HG02852 (cell line): ENCODE results near the gene RAB14.
A peak's percentile ranks its signal among the peaks of the same experiment; 100 is the strongest.

ENCODE experiments used
- ATAC-seq: cut with Tn5 transposase; IDR thresholded peaks from one replicate; pipeline ENCODE4 v1.9.1; 2021; ENCODE audit warnings: mild to moderate bottlenecking, moderate library complexity; ENCODE audit not compliant: unreplicated experiment

RAB14 gene

GRCh38 chr9:121220996-121221663 lies 19.5 kb upstream of the RAB14 start:
- ATAC-seq = no peak

GRCh38 chr9:121219530-121219929 lies 17.9 kb upstream of the RAB14 start:
- ATAC-seq = no peak

GRCh38 chr9:121218357-121219027 lies 16.8 kb upstream of the RAB14 start:
- ATAC-seq = peak; percentile 8

GRCh38 chr9:121217609-121218292 lies 16.1 kb upstream of the RAB14 start:
- ATAC-seq = peak; percentile 91

GRCh38 chr9:121216271-121216805 lies 14.7 kb upstream of the RAB14 start:
- no peak for ATAC-seq

- ATAC-seq = no peak
Observed at GRCh38 chr9:121214005-121214404, 12.3 kb upstream of the RAB14 start.

GRCh38 chr9:121213136-121213806 lies 11.6 kb upstream of the RAB14 start:
- ATAC-seq = peak; percentile 52

- ATAC-seq = no peak
Observed at GRCh38 chr9:121210536-121210935, 8.9 kb upstream of the RAB14 start.

GRCh38 chr9:121207371-121207940 lies 5.8 kb upstream of the RAB14 start:
- peak; percentile 76 for ATAC-seq

GRCh38 chr9:121206516-121207370 lies 5.1 kb upstream of the RAB14 start:
- ATAC-seq = peak; percentile 55

GRCh38 chr9:121204611-121205010 lies 2.9 kb upstream of the RAB14 start:
- no peak for ATAC-seq

- ATAC-seq = no peak
Observed at GRCh38 chr9:121204121-121204520, 2.5 kb upstream of the RAB14 start.

GRCh38 chr9:121201045-121201737 lies 478 bp downstream of the RAB14 start:
- peak; percentile 33 for ATAC-seq

- ATAC-seq = no peak
Observed at GRCh38 chr9:121200356-121200755, 1.3 kb downstream of the RAB14 start.

- ATAC-seq = no peak
Observed at GRCh38 chr9:121199921-121200320, 1.7 kb downstream of the RAB14 start.

GRCh38 chr9:121198512-121199042 lies 3.1 kb downstream of the RAB14 start:
- no peak for ATAC-seq

GRCh38 chr9:121197132-121197531 lies 4.5 kb downstream of the RAB14 start:
- ATAC-seq = no peak

- no peak for ATAC-seq
Observed at GRCh38 chr9:121196389-121196788, 5.3 kb downstream of the RAB14 start.

- no peak for ATAC-seq
Observed at GRCh38 chr9:121194730-121195129, 6.9 kb downstream of the RAB14 start.
